HepG2 (cell line): ENCODE results near the gene ANKAR. TPM values are rescaled to one million over a fixed set of nuclear protein-coding genes. Genes with fewer than 3 reads are reported as not detected.

Source experiments
- ATAC-seq: fragments of 200-7000 bp; cut with Tn5 transposase; 3 replicates; pipeline ENCODE4 v1.9.1; 2020; ENCODE audit warnings: mild to moderate bottlenecking, moderate library complexity
- BruUV-seq: library from RNA; stranded (reverse); fragments of 400-500 nt; replicated peaks from 2 replicates; lab custom pipeline; 2021; lab: Mats Ljungman, UMichigan
- CTCF ChIA-PET: fragments of 300-600 bp; formaldehyde crosslinking; extraction: SDS; loops from one replicate; lab custom pipeline; 2021; ENCODE audit warnings: low total read pairs, inconsistent platforms, low intra/inter-chr PET ratio; lab: Yijun Ruan, JAX
- POLR2A ChIA-PET: fragments of 350-600 bp; sonication (Branson Sonifier 250); formaldehyde crosslinking; loops from one replicate; lab custom pipeline; 2020; ENCODE audit warnings: antibody characterized with exemption, inconsistent platforms; lab: Yijun Ruan, JAX
- DNase-seq: peaks from one replicate; pipeline ENCODE4 v3.0.0-alpha.2; 2015; ENCODE audit warnings: low spot score
- FAIRE-seq: peaks from 3 replicates; lab custom pipeline; 2011; peaks lifted over from hg19 to GRCh38; lab: Jason Lieb, UNC
- H2AFZ ChIP-seq: one replicate; pipeline ENCODE4 v1.6.1; 2011; ENCODE audit warnings: low read length, inconsistent platforms
- H3K27ac ChIP-seq: fragments of 300-600 bp; 3 replicates; pipeline ENCODE4 v1.8.0; 2011; ENCODE audit warnings: mixed run types, mild to moderate bottlenecking, mixed read lengths, low read length, inconsistent platforms; ENCODE audit not compliant: insufficient read depth; ENCODE audit errors: extremely low read length
- H3K27me3 ChIP-seq, 2 experiments: fragments of 200-600 bp in 1 of 2; 2 replicates in 1 of 2; 3 replicates in 1 of 2; pipeline versions ENCODE4 v1.6.0 to v1.8.0; 2011; ENCODE audit warnings: low read length in 2 of 2, mild to moderate bottlenecking in 2 of 2, moderate library complexity in 2 of 2, inconsistent platforms in 1 of 2; ENCODE audit not compliant: insufficient read depth in 2 of 2, control insufficient read depth in 1 of 2
- H3K36me3 ChIP-seq, 2 experiments: fragments of 200-600 bp in 1 of 2; replicated peaks in 1 of 2; 2 replicates in 1 of 2; 3 replicates in 1 of 2; pipeline versions ENCODE4 v1.5.1 to v1.8.0; 2011; ENCODE audit warnings: low read length in 2 of 2, inconsistent platforms in 1 of 2; ENCODE audit not compliant: insufficient read depth in 2 of 2, control insufficient read depth in 1 of 2
- H3K4me1 ChIP-seq: 2 replicates; pipeline ENCODE4 v1.5.1; 2012; ENCODE audit warnings: low read length, inconsistent platforms; ENCODE audit not compliant: insufficient read depth
- H3K4me2 ChIP-seq: 2 replicates; pipeline ENCODE4 v1.6.0; 2011; ENCODE audit warnings: low read depth, low read length, inconsistent platforms
- H3K4me3 ChIP-seq, 3 experiments: fragments of 200-600 bp in 1 of 3; sonication (generic), shearing (Covaris generic) in 1 of 3; replicated peaks in 1 of 3; 2 replicates each; pipeline ENCODE4 v1.5.1; 2011 to 2016; ENCODE audit warnings: low read length in 3 of 3, inconsistent platforms in 2 of 3, low read depth in 2 of 3, mild to moderate bottlenecking in 2 of 3, control low read depth in 1 of 3, mixed read lengths in 1 of 3; ENCODE audit not compliant: insufficient read depth in 1 of 3
- H3K79me2 ChIP-seq: one replicate; pipeline ENCODE4 v1.6.1; 2011; ENCODE audit warnings: low read length, inconsistent platforms; ENCODE audit not compliant: insufficient read depth
- H3K9ac ChIP-seq: 2 replicates; pipeline ENCODE4 v1.6.0; 2011; ENCODE audit warnings: mild to moderate bottlenecking, low read depth, low read length, inconsistent platforms; ENCODE audit not compliant: insufficient read depth
- H3K9me3 ChIP-seq: 2 replicates; pipeline ENCODE4 v1.5.1; 2012; ENCODE audit warnings: mild to moderate bottlenecking, low read length
- H4K20me1 ChIP-seq: 2 replicates; pipeline ENCODE4 v1.6.0; 2011; ENCODE audit warnings: inconsistent platforms, mild to moderate bottlenecking, low read length, moderate library complexity; ENCODE audit not compliant: insufficient read depth
- ARID3A ChIP-seq: IDR thresholded peaks from 2 replicates; pipeline ENCODE4 v1.6.1; 2012; ENCODE audit warnings: low read depth, low read length, improper control_type of control experiment
- ARNT2 ChIP-seq: sonication (generic); formaldehyde crosslinking; IDR thresholded peaks from 2 replicates; pipeline ENCODE4 v1.8.0; 2022; ENCODE audit warnings: mild to moderate bottlenecking, low read depth, missing genetic modification reagents, moderate library complexity
- MAFG ChIP-seq: sonication (generic); formaldehyde crosslinking; IDR thresholded peaks from 2 replicates; pipeline ENCODE4 v1.5.1; 2020; ENCODE audit warnings: mild to moderate bottlenecking, missing genetic modification reagents
- MBNL3 ChIP-seq: fragments of 250-450 bp; sonication (Bioruptor Pico); conservative IDR thresholded peaks from 2 replicates; pipeline ENCODE4 v1.8.0; 2022; ENCODE audit warnings: mild to moderate bottlenecking, inconsistent platforms
- NFYB ChIP-seq: sonication (generic); formaldehyde crosslinking; IDR thresholded peaks from 2 replicates; pipeline ENCODE4 v1.4.0; 2020; ENCODE audit warnings: missing genetic modification reagents
- SALL2 ChIP-seq: sonication (generic); formaldehyde crosslinking; IDR thresholded peaks from 2 replicates; pipeline ENCODE4 v1.8.1; 2023; ENCODE audit warnings: mild to moderate bottlenecking, missing genetic modification reagents, inconsistent platforms
- SP4 ChIP-seq: sonication (generic); formaldehyde crosslinking; IDR thresholded peaks from 2 replicates; pipeline ENCODE4 v1.8.1; 2023; ENCODE audit warnings: mild to moderate bottlenecking, missing genetic modification reagents
- SSRP1 ChIP-seq: IDR thresholded peaks from 2 replicates; pipeline ENCODE4 v1.6.1; 2016; ENCODE audit warnings: control low read depth
- TCF7 ChIP-seq: sonication (generic); IDR thresholded peaks from 2 replicates; pipeline ENCODE4 v1.6.1; 2016; ENCODE audit warnings: antibody characterized with exemption, low read depth
- ZNF10 ChIP-seq: sonication (generic); formaldehyde crosslinking; IDR thresholded peaks from 2 replicates; pipeline ENCODE4 v1.4.0; 2020; ENCODE audit warnings: mild to moderate bottlenecking, low read depth, missing genetic modification reagents, borderline replicate concordance
- ZNF124 ChIP-seq: sonication (generic); formaldehyde crosslinking; IDR thresholded peaks from 2 replicates; pipeline ENCODE4 v1.4.0; 2020; ENCODE audit warnings: missing genetic modification reagents
- ZNF616 ChIP-seq: sonication (generic); formaldehyde crosslinking; IDR thresholded peaks from 2 replicates; pipeline ENCODE4 v1.5.0; 2020; ENCODE audit warnings: low read depth, mild to moderate bottlenecking, missing genetic modification reagents
- WGBS: methylation state at CpG from one replicate; pipeline ENCODE4 v1.1.6; 2017; ENCODE audit warnings: low lambda C conversion rate; 5-methylcytosine and 5-hydroxymethylcytosine counted together
- in situ Hi-C: cut with HindIII; loops from 2 replicates; pipeline ENCODE4 v1.10.0; 2017; ENCODE audit warnings: low pct_unique_long_range_greater_than_20kb; ENCODE audit not compliant: extremely low pct_ligation_motif_present
- intact Hi-C: fragments of 100-400 bp; cut with micrococcal nuclease; formaldehyde crosslinking; loops from one replicate; pipeline ENCODE4 v1.10.0; 2022; ENCODE audit not compliant: unreplicated experiment
- polyA plus RNA-seq, 8 experiments: library from polyadenylated mRNA; depleted of rRNA in 3 of 8; stranded (reverse) in 7 of 8; unstranded in 1 of 8; fragments of >200 nt; fragmentation: Illumina TruSeq in 4 of 8; extraction: Trizol in 4 of 8; gene quantifications; 2 replicates each; pipeline versions ENCODE4 v1.2.1 to v1.2.3, GENCODE V29; 2011 to 2016; ENCODE audit warnings: low read depth in 4 of 8, missing spikeins in 1 of 8, mixed read lengths in 1 of 8; ENCODE audit not compliant: insufficient read depth in 1 of 8
- total RNA-seq, 5 experiments: library from RNA; depleted of rRNA; stranded (reverse); fragments of >200 nt; fragmentation: Illumina TruSeq; extraction: Trizol; gene quantifications; 2 replicates each; pipeline ENCODE4 v1.2.3, GENCODE V29; 2016; ENCODE audit warnings: low read depth in 1 of 5
- TF ChIP-seq, protein P1 (sequence below): sonication (generic); formaldehyde crosslinking; IDR thresholded peaks from 2 replicates; pipeline ENCODE4 v1.4.0; 2020; ENCODE audit warnings: missing genetic modification reagents

The ANKAR gene
- total and polyA plus RNA-seq, 2 of the 13 experiments (the other 11 are each of a cell fraction or from before 2014, with no cell fraction given), result 3.6 to 5.0 TPM

DNA sequence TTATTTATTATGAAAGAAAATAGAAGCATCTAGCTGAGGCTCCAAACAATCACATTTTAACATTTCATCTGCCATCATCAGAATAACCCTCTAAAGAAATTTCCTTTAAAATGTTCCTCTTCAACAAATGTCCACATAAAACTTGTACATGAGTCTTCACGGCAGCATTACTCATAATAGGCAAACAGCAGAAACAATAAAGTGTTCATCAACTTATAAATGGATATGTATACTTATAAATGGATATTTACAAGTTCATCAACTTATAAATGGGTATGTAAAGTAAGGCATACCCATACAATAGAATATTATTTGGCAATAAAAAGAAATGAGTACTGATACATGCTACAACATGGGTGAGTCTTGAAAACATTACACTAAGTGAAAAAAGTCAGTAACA is 46.7 kb upstream of the ANKAR start:
- intact Hi-C loops, result no loop called here
- no TSS peak for BruUV-seq
- H3K36me3 ChIP-seq, result no peaks in the 10 kb centered on the region

More for the DNA sequence above, 46.7 kb upstream of the ANKAR start:
- peaks cover 12% of the 10 kb centered on the region for H3K4me1 ChIP-seq
- no peak overlapping the region for H2AFZ ChIP-seq
- no peaks in the 10 kb centered on the region for H3K27me3 ChIP-seq
- no peaks in the 10 kb centered on the region for H4K20me1 ChIP-seq
- H3K9me3 ChIP-seq, result no peaks in the 10 kb centered on the region
- no peak for FAIRE-seq
- POLR2A ChIA-PET, result no interaction called here
- no peaks in the 10 kb centered on the region for H3K79me2 ChIP-seq
- no peak for TF ChIP-seq SALL2 (CRISPR knock-in tag)
- TF ChIP-seq ARID3A, result no peak
- TF ChIP-seq, protein P1, sequence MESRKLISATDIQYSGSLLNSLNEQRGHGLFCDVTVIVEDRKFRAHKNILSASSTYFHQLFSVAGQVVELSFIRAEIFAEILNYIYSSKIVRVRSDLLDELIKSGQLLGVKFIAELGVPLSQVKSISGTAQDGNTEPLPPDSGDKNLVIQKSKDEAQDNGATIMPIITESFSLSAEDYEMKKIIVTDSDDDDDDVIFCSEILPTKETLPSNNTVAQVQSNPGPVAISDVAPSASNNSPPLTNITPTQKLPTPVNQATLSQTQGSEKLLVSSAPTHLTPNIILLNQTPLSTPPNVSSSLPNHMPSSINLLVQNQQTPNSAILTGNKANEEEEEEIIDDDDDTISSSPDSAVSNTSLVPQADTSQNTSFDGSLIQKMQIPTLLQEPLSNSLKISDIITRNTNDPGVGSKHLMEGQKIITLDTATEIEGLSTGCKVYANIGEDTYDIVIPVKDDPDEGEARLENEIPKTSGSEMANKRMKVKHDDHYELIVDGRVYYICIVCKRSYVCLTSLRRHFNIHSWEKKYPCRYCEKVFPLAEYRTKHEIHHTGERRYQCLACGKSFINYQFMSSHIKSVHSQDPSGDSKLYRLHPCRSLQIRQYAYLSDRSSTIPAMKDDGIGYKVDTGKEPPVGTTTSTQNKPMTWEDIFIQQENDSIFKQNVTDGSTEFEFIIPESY (CRISPR knock-in tag), result no peak
- TF ChIP-seq MBNL3 (CRISPR knock-in tag), result no peak
- TF ChIP-seq TCF7, result no peak
- no peak for TF ChIP-seq SP4
- TF ChIP-seq ZNF124 (CRISPR knock-in tag), result no peak
- no peak for TF ChIP-seq ARNT2
- TF ChIP-seq ZNF10 (CRISPR knock-in tag), result no peak
- no peak for TF ChIP-seq NFYB (CRISPR knock-in tag)
- TF ChIP-seq SSRP1 (CRISPR knock-in tag), result no peak
- TF ChIP-seq MAFG (CRISPR knock-in tag), result no peak
- no peak for TF ChIP-seq ZNF616 (CRISPR knock-in tag)
- TF ChIP-seq, all 625 proteins: peak for 0
- DNase-seq, result no peak
- Histone ChIP-seq H3K4me3 (no peak overlapping the region), H3K27ac (no peak overlapping the region), H3K9ac (no peak overlapping the region), H3K4me2 (no peak overlapping the region)
- CTCF ChIA-PET, result no interaction called here
- no peak for ATAC-seq
- in situ Hi-C loops, result no loop called here
- 79% methylated on average over 1 of the region's 1 CpG for WGBS
